A172 (cell line): ENCODE measurements around the gene GPSM3. TPM values are rescaled to one million over a fixed set of nuclear protein-coding genes. Genes with fewer than 3 reads are reported as not detected.

Experiments
- DNase-seq: peaks from one replicate; pipeline ENCODE4 v3.0.0-alpha.2; 2015; ENCODE audit warnings: low spot score
- total RNA-seq: library from RNA; depleted of rRNA; stranded (reverse); fragments of >200 nt; shearing (Covaris generic); gene quantifications from 2 replicates; pipeline ENCODE4 v1.2.3, GENCODE V29; 2014

GPSM3 gene
- total RNA-seq, 1 experiment from 2014 or later = 3.4 TPM

- no peak for DNase-seq
These were observed 18.0 kb downstream of the GPSM3 start for GRCh38 chr6:32174416-32174815.

GRCh38 chr6:32173051-32173727 lies 19.3 kb downstream of the GPSM3 start:
- no peak for DNase-seq

GRCh38 chr6:32171234-32171633 lies 21.2 kb downstream of the GPSM3 start:
- DNase-seq = no peak

GRCh38 chr6:32170294-32170693 lies 22.1 kb downstream of the GPSM3 start:
- DNase-seq = no peak

GRCh38 chr6:32168807-32169591 lies 23.4 kb downstream of the GPSM3 start:
- no peak for DNase-seq

- DNase-seq = no peak
These were observed 24.1 kb downstream of the GPSM3 start for GRCh38 chr6:32168350-32168749.

GRCh38 chr6:32167761-32168262 lies 24.6 kb downstream of the GPSM3 start:
- no peak for DNase-seq

GRCh38 chr6:32167154-32167760 lies 25.2 kb downstream of the GPSM3 start:
- no peak for DNase-seq

GRCh38 chr6:32166411-32167061 lies 25.9 kb downstream of the GPSM3 start:
- DNase-seq = no peak

- no peak for DNase-seq
These were observed 28.1 kb downstream of the GPSM3 start, which contains the start of gene EGFL8 for GRCh38 chr6:32164295-32164694. EGFL8 (plus strand) TSS chr6:32164595; CDS start chr6:32166166, 1,571 bp downstream.

GRCh38 chr6:32163559-32164258 lies 28.7 kb downstream of the GPSM3 start:
- no peak for DNase-seq

GRCh38 chr6:32158052-32158451 lies 34.4 kb downstream of the GPSM3 start:
- DNase-seq = no peak

- DNase-seq = no peak
These were observed 35.6 kb downstream of the GPSM3 start for GRCh38 chr6:32156891-32157290.

GRCh38 chr6:32154514-32155161 lies 37.8 kb downstream of the GPSM3 start:
- DNase-seq = peak; percentile 58

GRCh38 chr6:32153564-32154513 lies 38.6 kb downstream of the GPSM3 start, which contains the start of gene PPT2:
PPT2 (plus strand) TSS chr6:32154141; CDS start chr6:32154595, 454 bp downstream.
- peak; percentile 69 for DNase-seq

GRCh38 chr6:32152769-32153563 lies 39.5 kb downstream of the GPSM3 start:
- DNase-seq = no peak

GRCh38 chr6:32151863-32152768 lies 40.3 kb downstream of the GPSM3 start, which contains the start of gene PRRT1:
PRRT1 (minus strand) TSS chr6:32151939; CDS start chr6:32151827, 112 bp downstream.
- DNase-seq = no peak
